HCT116 (cell line): ENCODE measurements around the gene TMTC3. TPM values are rescaled to one million over a fixed set of nuclear protein-coding genes. Genes with fewer than 3 reads are reported as not detected.

Experiments
- ATAC-seq: fragments of 200-7000 bp; cut with Tn5 transposase; 2 replicates; pipeline ENCODE4 v1.9.1; 2020; ENCODE audit warnings: mild to moderate bottlenecking, moderate library complexity
- BruUV-seq: library from RNA; stranded (reverse); fragments of 400-500 nt; replicated peaks from 2 replicates; lab custom pipeline; 2021; lab: Mats Ljungman, UMichigan
- CTCF ChIA-PET: fragments of 300-600 bp; sonication (Branson Sonifier 250); formaldehyde crosslinking; loops from one replicate; lab custom pipeline; 2021; ENCODE audit warnings: antibody characterized with exemption; lab: Charles Lee
- POLR2A ChIA-PET: fragments of 300-600, 350-600 bp; sonication (Branson Sonifier 250); formaldehyde crosslinking; loops from one replicate; lab custom pipeline; 2021; ENCODE audit warnings: antibody characterized with exemption; lab: Charles Lee
- RAD21 ChIA-PET, 2 experiments: fragments of 300-600 bp; sonication (Branson Sonifier 250); formaldehyde crosslinking; loops; one replicate each; lab custom pipeline; 2023; ENCODE audit warnings: low total read pairs in 2 of 2; ENCODE audit not compliant: uncharacterized antibody in 2 of 2, unreplicated experiment in 2 of 2, low non-redundant PET in 1 of 2; lab: Charles Lee
- DNase-seq: peaks from one replicate; pipeline ENCODE4 v3.0.0-alpha.2; 2010; ENCODE audit warnings: low read depth, low spot score
- H2AFZ ChIP-seq: fragments of 200-600 bp; shearing (Covaris generic), sonication (generic); 2 replicates; pipeline ENCODE4 v1.6.1; 2017; ENCODE audit warnings: low read depth, mixed run types, mixed read lengths, antibody characterized with exemption, low read length; ENCODE audit not compliant: poor library complexity, severe bottlenecking
- H3K27ac ChIP-seq: 2 replicates; pipeline ENCODE4 v1.5.1; 2012; ENCODE audit warnings: low read depth, low read length
- H3K27me3 ChIP-seq: fragments of 200-600 bp; sonication (generic); 2 replicates; pipeline ENCODE4 v1.6.1; 2016; ENCODE audit warnings: mixed run types, low read length, mixed read lengths; ENCODE audit not compliant: insufficient read depth
- H3K36me3 ChIP-seq, 2 experiments: fragments of 200-500 bp in 1 of 2; fragments of 200-600 bp in 1 of 2; sonication (Bioruptor generic) in 1 of 2; sonication (generic) in 1 of 2; 2 replicates each; pipeline versions ENCODE4 v1.5.1 to v1.6.1; 2014 to 2016; ENCODE audit warnings: low read length in 2 of 2, inconsistent platforms in 1 of 2, mixed read lengths in 1 of 2, mixed run types in 1 of 2; ENCODE audit not compliant: insufficient read depth in 2 of 2, control insufficient read depth in 1 of 2
- H3K4me1 ChIP-seq, 2 experiments: fragments of 200-600 bp in 1 of 2; sonication (generic) in 1 of 2; 2 replicates each; pipeline versions ENCODE4 v1.5.1 to v1.6.1; 2012 to 2017; ENCODE audit warnings: low read length in 2 of 2, inconsistent platforms in 1 of 2, mild to moderate bottlenecking in 1 of 2, mixed read lengths in 1 of 2, mixed run types in 1 of 2, moderate library complexity in 1 of 2; ENCODE audit not compliant: insufficient read depth in 2 of 2, control insufficient read depth in 1 of 2
- H3K4me2 ChIP-seq: fragments of 200-600 bp; sonication (generic); 2 replicates; pipeline ENCODE4 v1.6.1; 2017; ENCODE audit warnings: mixed run types, low read length, mixed read lengths
- H3K4me3 ChIP-seq, 2 experiments: fragments of 200-600 bp in 1 of 2; sonication (generic) in 1 of 2; replicated peaks in 1 of 2; 2 replicates each; pipeline ENCODE4 v1.5.1; 2011 to 2016; ENCODE audit warnings: low read length in 2 of 2, control low read depth in 1 of 2, low read depth in 1 of 2, mild to moderate bottlenecking in 1 of 2, mixed read lengths in 1 of 2, mixed run types in 1 of 2
- H3K79me2 ChIP-seq: fragments of 200-600 bp; sonication (generic); 2 replicates; pipeline ENCODE4 v1.6.1; 2017; ENCODE audit warnings: mild to moderate bottlenecking, mixed run types, low read length, moderate library complexity, mixed read lengths; ENCODE audit not compliant: insufficient read depth
- H3K9ac ChIP-seq: fragments of 200-600 bp; sonication (generic); 2 replicates; pipeline ENCODE4 v1.6.1; 2016; ENCODE audit warnings: low read length, mixed read lengths
- H3K9me2 ChIP-seq: fragments of 200-600 bp; sonication (generic), shearing (Covaris generic); 2 replicates; pipeline ENCODE4 v1.6.1; 2017; ENCODE audit warnings: mixed run types, mild to moderate bottlenecking, moderate library complexity; ENCODE audit not compliant: insufficient read depth
- H3K9me3 ChIP-seq, 2 experiments: fragments of 200-500 bp in 1 of 2; fragments of 200-600 bp in 1 of 2; sonication (Bioruptor generic) in 1 of 2; sonication (generic) in 1 of 2; 2 replicates each; pipeline ENCODE4 v1.6.1; 2014 to 2017; ENCODE audit warnings: low read length in 2 of 2, mixed read lengths in 2 of 2, inconsistent platforms in 1 of 2, low read depth in 1 of 2, mild to moderate bottlenecking in 1 of 2, mixed run types in 1 of 2, moderate library complexity in 1 of 2; ENCODE audit not compliant: control insufficient read depth in 1 of 2, insufficient read depth in 1 of 2
- H4K20me1 ChIP-seq: fragments of 200-600 bp; sonication (generic), shearing (Covaris generic); 2 replicates; pipeline ENCODE4 v1.6.1; 2017; ENCODE audit warnings: mixed run types, mild to moderate bottlenecking, moderate library complexity; ENCODE audit not compliant: insufficient read depth
- CBX3 ChIP-seq: IDR thresholded peaks from 2 replicates; pipeline ENCODE4 v1.6.1; 2012; ENCODE audit warnings: low read depth
- EGR1 ChIP-seq: IDR thresholded peaks from 2 replicates; pipeline ENCODE4 v1.6.1; 2012; ENCODE audit warnings: low read depth
- ELF1 ChIP-seq: IDR thresholded peaks from 2 replicates; pipeline ENCODE4 v1.6.1; 2012; ENCODE audit warnings: low read depth, borderline replicate concordance
- TCF7L2 ChIP-seq: IDR thresholded peaks from 2 replicates; pipeline ENCODE4 v1.7.0; 2011; ENCODE audit warnings: borderline replicate concordance, inconsistent platforms; ENCODE audit not compliant: insufficient read depth, insufficient read length; ENCODE audit errors: extremely low read depth
- ZNF274 ChIP-seq: fragments of 200-500 bp; sonication (Bioruptor generic); IDR thresholded peaks from 2 replicates; pipeline ENCODE4 v1.6.1; 2014; ENCODE audit warnings: mild to moderate bottlenecking, low read depth, low read length, inconsistent platforms
- intact Hi-C: fragments of 100-400 bp; cut with micrococcal nuclease; formaldehyde crosslinking; loops from 2 replicates; pipeline ENCODE4 v1.10.0; 2022
- total RNA-seq: library from RNA; stranded (reverse); gene quantifications from one replicate; pipeline ENCODE4 v1.2.1, GENCODE V29; 2021; ENCODE audit not compliant: unreplicated experiment
- TF ChIP-seq, protein P1 (sequence below): IDR thresholded peaks from 2 replicates; pipeline ENCODE4 v1.6.1; 2012
- TF ChIP-seq, protein P2 (sequence below): IDR thresholded peaks from 2 replicates; pipeline ENCODE4 v1.6.1; 2012
- TF ChIP-seq, protein P3 (sequence below), 3 experiments: fragments of 200-600 bp in 1 of 3; sonication (generic) in 1 of 3; IDR thresholded peaks in 2 of 3; conservative IDR thresholded peaks in 1 of 3; 2 replicates each; pipeline ENCODE4 v1.5.1; 2012 to 2017; ENCODE audit warnings: low read depth in 2 of 3, low read length in 2 of 3, antibody characterized with exemption in 1 of 3, borderline replicate concordance in 1 of 3, control low read depth in 1 of 3, mild to moderate bottlenecking in 1 of 3, mixed read lengths in 1 of 3, mixed run types in 1 of 3, moderate library complexity in 1 of 3; ENCODE audit not compliant: insufficient read depth in 1 of 3

Gene TMTC3
- total RNA-seq, 1 experiment from 2014 or later: 22.5 TPM

DNA sequence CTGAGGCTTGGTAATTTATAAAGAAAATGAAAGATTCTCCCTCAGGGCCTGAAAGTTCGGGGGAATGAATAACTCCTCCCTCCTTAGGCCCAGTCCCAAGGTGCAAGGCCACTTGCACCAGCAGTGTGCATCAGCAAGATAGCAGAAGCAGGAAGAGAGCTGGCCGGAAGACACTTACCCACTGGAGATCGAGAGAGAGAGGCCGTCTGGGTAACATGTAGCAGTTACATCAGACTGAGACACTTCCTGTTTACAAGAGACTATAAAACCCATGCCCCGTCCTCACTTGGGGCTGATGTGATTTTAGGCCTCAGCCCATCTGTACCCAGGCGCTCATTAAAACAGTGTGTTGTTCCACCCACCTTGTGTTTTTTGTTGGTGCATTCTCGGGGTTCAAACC lies 85.2 kb downstream of the TMTC3 start (continued):
- no peak for TF ChIP-seq TCF7L2
- no peak for TF ChIP-seq EGR1
- TF ChIP-seq, all 23 proteins: peak for 0

DNA sequence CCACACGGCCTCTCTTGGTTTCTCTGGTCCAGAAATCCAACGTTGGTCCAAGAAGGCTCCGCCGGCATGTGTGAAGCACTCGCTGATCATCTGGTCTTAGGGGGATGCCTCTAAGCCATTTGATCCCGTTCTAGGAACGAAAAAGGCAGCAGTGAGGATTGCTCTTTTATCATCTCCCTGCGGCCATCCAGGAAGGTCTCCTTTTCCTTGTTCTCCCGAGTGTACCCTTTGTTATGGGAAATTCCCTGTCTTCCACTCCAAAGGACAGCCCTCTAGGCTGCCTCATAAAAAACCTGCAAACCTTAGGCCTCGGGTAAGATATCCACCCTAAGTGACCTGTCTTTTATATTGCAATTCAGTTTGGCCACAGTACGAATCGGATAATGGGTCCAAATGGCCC lies 85.8 kb downstream of the TMTC3 start:
- RAD21 ChIA-PET: no interaction called here
- no peak for DNase-seq
- intact Hi-C loops: no loop called here

More for the DNA sequence above, 85.8 kb downstream of the TMTC3 start:
- Histone ChIP-seq H3K9me2 (no peaks in the 10 kb centered on the region), H3K36me3 (no peaks in the 10 kb centered on the region), H3K27me3 (no peaks in the 10 kb centered on the region), H3K4me1 (no peaks in the 10 kb centered on the region), H3K27ac (no peak overlapping the region), H3K9me3 (no peaks in the 10 kb centered on the region), H2AFZ (no peak overlapping the region), H3K9ac (no peak overlapping the region), H3K4me2 (no peak overlapping the region), H3K79me2 (no peaks in the 10 kb centered on the region), H4K20me1 (no peaks in the 10 kb centered on the region), H3K4me3 (no peak overlapping the region)
- TF ChIP-seq, protein P1, sequence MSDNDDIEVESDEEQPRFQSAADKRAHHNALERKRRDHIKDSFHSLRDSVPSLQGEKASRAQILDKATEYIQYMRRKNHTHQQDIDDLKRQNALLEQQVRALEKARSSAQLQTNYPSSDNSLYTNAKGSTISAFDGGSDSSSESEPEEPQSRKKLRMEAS: no peak
- TF ChIP-seq ZNF274 (no peak), TCF7L2 (no peak), CBX3 (no peak), ELF1 (no peak)
- TF ChIP-seq, protein P2, sequence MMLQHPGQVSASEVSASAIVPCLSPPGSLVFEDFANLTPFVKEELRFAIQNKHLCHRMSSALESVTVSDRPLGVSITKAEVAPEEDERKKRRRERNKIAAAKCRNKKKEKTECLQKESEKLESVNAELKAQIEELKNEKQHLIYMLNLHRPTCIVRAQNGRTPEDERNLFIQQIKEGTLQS: no peak
- TF ChIP-seq, protein P3, sequence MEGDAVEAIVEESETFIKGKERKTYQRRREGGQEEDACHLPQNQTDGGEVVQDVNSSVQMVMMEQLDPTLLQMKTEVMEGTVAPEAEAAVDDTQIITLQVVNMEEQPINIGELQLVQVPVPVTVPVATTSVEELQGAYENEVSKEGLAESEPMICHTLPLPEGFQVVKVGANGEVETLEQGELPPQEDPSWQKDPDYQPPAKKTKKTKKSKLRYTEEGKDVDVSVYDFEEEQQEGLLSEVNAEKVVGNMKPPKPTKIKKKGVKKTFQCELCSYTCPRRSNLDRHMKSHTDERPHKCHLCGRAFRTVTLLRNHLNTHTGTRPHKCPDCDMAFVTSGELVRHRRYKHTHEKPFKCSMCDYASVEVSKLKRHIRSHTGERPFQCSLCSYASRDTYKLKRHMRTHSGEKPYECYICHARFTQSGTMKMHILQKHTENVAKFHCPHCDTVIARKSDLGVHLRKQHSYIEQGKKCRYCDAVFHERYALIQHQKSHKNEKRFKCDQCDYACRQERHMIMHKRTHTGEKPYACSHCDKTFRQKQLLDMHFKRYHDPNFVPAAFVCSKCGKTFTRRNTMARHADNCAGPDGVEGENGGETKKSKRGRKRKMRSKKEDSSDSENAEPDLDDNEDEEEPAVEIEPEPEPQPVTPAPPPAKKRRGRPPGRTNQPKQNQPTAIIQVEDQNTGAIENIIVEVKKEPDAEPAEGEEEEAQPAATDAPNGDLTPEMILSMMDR (IDR thresholded peaks at IDR 0.05 in 2 of 3, conservative IDR thresholded peaks at IDR 0.05 in 1 of 3; ENCODE audit: borderline replicate concordance in 1 of 3, insufficient read depth in 1 of 3, low read depth in 2 of 3, low read length in 2 of 3): no peak
- CTCF ChIA-PET: no interaction called here
- ATAC-seq: no peak
- POLR2A ChIA-PET: no interaction called here
- BruUV-seq: no TSS peak
